Testis (tissue), 2 donors: Measurements from ENCODE around the gene GGA3.

Source experiments
- CTCF ChIP-seq, 3 experiments: fragments of 450-650 bp in 2 of 3; fragments of 200-600 bp in 1 of 3; sonication (generic) in 1 of 3; IDR thresholded peaks; one replicate each; pipeline ENCODE4 v1.5.1; 2016 to 2019; ENCODE audit warnings: antibody characterized with exemption in 3 of 3, mild to moderate bottlenecking in 2 of 3, moderate library complexity in 1 of 3
- POLR2A ChIP-seq: fragments of 450-650 bp; IDR thresholded peaks from one replicate; pipeline ENCODE4 v1.6.1; 2017; ENCODE audit warnings: antibody characterized with exemption, mild to moderate bottlenecking, moderate library complexity

- TF ChIP-seq CTCF (IDR thresholded peaks at IDR 0.05) (peak in 1 of 3 experiments; percentile 17), POLR2A (no peak)
Measured at GRCh38 chr17:75261336-75262111, at the start of gene GGA3, which contains the start of gene MRPS7.
